ENCODE data around the gene TLNRD1.

DNA sequence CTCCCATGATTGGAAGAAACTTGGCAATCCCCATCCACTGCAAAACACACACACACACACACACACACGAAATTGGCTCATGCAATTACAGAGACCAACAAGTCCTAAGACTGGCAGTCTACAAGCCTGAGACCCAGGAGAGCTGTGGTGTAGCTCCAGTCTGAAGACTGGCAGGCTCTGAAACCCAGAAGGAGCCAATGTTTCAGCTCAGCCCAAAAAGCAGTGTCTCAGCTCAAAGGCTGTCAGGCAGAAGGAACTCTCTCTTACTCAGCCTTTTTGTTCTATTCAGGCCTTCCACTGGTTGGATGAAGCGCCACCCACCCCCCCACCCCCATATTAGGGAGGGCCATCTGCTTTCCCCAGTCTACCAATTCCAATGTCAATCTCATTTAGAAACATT is 43.2 kb upstream of the TLNRD1 start:
- TF ChIP-seq CTCF (IDR thresholded peaks at IDR 0.05) (no peak), POLR2AphosphoS5 (IDR thresholded peaks at IDR 0.05) (no peak)

Measured in gastroesophageal sphincter (tissue), 3 donors.